GM12872 (cell line): Measurements from ENCODE around the gene DUSP21.

Experiments
- CTCF ChIP-seq: IDR thresholded peaks from 3 replicates; pipeline ENCODE4 v1.5.1; 2011; ENCODE audit warnings: low read depth, mild to moderate bottlenecking, low read length, moderate library complexity; ENCODE audit not compliant: insufficient read depth

The DUSP21 gene

GRCh38 chrX:44872821-44873414 lies 29.1 kb downstream of the DUSP21 start, which contains the start of gene KDM6A:
Gene KDM6A (plus strand): TSS chrX:44873188. CDS start chrX:44873552, 364 bp downstream.
- no peak for TF ChIP-seq CTCF

GRCh38 chrX:44873415-44874276 lies 29.8 kb downstream of the DUSP21 start:
- TF ChIP-seq CTCF, result no peak

- TF ChIP-seq CTCF, result no peak
Measured at GRCh38 chrX:44874420-44875184, 30.8 kb downstream of the DUSP21 start.

GRCh38 chrX:44875185-44875489 lies 31.3 kb downstream of the DUSP21 start:
- no peak for TF ChIP-seq CTCF

- TF ChIP-seq CTCF, result no peak
Measured at GRCh38 chrX:44876086-44876485, 32.3 kb downstream of the DUSP21 start.

- no peak for TF ChIP-seq CTCF
Measured at GRCh38 chrX:44876767-44877166, 32.9 kb downstream of the DUSP21 start.

- TF ChIP-seq CTCF, result no peak
Measured at GRCh38 chrX:44878780-44879179, 35.0 kb downstream of the DUSP21 start.
